Measurements from ENCODE around the gene BSCL2.
"Not testable (repeated sequence)": the region's sequence is repeated elsewhere in the genome, so short reads cannot be mapped to it uniquely, and the experiment has no call there.

BSCL2 gene

DNA sequence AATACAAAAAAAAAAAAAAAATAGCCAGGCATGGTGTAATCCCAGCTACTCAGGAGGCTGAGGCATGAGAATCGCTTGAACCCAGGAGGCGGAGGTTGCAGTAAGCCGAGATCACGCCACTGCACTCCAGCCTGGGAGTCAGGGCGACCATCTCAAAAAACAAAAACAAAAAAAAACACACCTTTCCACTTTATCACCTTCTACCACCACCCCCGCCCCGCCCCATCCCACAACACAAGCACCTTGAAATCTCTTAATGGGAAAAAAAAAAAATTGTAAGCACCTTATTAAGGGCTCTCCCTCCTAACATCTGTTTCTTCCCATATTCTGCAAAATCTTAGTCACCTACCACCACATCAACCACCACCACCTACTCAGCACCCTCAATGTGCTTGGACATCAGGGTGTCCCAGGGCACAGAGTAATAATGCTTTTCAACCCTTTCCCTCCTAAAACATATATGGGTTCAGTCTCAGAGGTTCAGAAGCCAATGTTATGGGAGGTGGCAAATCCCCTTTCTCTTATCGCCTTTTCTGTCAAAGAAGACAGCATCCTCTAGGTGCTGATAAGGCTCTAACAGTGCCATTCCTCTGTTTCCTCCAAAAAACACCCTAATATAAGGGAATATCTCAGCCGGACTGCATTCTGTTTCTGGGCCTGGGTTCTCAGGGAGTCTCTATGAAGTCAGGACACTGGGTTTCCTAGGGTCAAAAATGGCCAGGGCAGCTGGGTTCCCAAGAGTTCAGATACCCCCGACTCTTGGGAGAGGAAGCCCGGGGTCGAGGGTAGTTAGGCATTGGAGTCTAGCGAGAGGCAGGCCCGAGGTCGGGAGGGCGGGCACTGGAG lies 54.8 kb downstream of the BSCL2 start:
- DNase-seq: no peak

DNA sequence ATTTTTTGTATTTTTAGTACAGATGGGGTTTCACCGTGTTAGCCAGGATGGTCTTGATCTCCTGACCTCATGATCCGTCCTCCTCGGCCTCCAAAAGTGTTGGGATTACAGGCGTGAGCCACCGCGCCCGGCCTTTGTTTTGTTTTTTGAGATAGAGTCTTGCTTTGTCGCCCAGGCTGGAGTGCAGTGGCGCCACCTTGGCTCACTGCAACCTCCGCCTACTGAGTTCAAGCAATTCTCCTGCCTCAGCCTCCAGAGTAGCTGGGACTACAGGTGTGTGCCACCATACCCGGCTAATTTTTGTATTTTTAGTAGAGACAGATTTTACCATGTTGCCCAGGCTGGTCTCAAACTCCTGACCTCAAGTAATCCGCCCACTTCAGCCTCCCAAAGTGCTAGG lies 56.9 kb downstream of the BSCL2 start:
- DNase-seq: not testable (repeated sequence)

GRCh38 chr11:62649486-62649885 lies 57.7 kb downstream of the BSCL2 start:
- DNase-seq: no peak

GRCh38 chr11:62648967-62649364 lies 58.3 kb downstream of the BSCL2 start:
- no peak for DNase-seq

- no peak for DNase-seq
These were observed 58.8 kb downstream of the BSCL2 start for GRCh38 chr11:62648185-62648966.

- no peak for DNase-seq
These were observed 59.6 kb downstream of the BSCL2 start for GRCh38 chr11:62647609-62648005.

- no peak for DNase-seq
These were observed 60.2 kb downstream of the BSCL2 start for GRCh38 chr11:62646825-62647608.

- DNase-seq: peak; percentile 99
These were observed 61.0 kb downstream of the BSCL2 start, which contains the start of gene GANAB for GRCh38 chr11:62645946-62646824. GANAB (minus strand) TSS chr11:62646613; CDS start chr11:62646599, 14 bp downstream.

- no peak for DNase-seq
These were observed 61.6 kb downstream of the BSCL2 start for GRCh38 chr11:62645671-62645945.

GRCh38 chr11:62644220-62644619 lies 63.0 kb downstream of the BSCL2 start:
- DNase-seq: no peak
